Subcutaneous preadipocyte (primary cell): ENCODE data around the gene PEAR1. TPM values are rescaled to one million over a fixed set of nuclear protein-coding genes. Genes with fewer than 3 reads are reported as not detected.

Source experiments
- small RNA-seq: library from RNA; depleted of rRNA; stranded (forward); fragments of <200 nt; gene quantifications from one replicate; pipeline ENCODE3, GENCODE V24; 2012
- total RNA-seq: library from RNA; depleted of rRNA; stranded (reverse); fragments of >200 nt; gene quantifications from 2 replicates; pipeline ENCODE4 v1.2.3, GENCODE V29; 2012

The PEAR1 gene
- total RNA-seq = 1.1 and 5.7 TPM in 2 replicates

GRCh38 chr1:156893048-156893953 lies at the start of gene PEAR1:
Gene PEAR1, plus strand, starts transcription at chr1:156893718. Its CDS starts 10,209 bp downstream, at chr1:156903927.

GRCh38 chr1:156858959-156859522 lies 34.5 kb upstream of the PEAR1 start, which contains the start of gene INSRR:
Gene INSRR, minus strand, starts transcription at chr1:156859117. Its CDS starts 496 bp downstream, at chr1:156858621.

GRCh38 chr1:156860628-156861423 lies 32.7 kb upstream of the PEAR1 start, which contains the start of gene NTRK1:
Gene NTRK1, plus strand, starts transcription at chr1:156860865. Its CDS starts 70 bp downstream, at chr1:156860935.

GRCh38 chr1:156920233-156921052 lies 26.9 kb downstream of the PEAR1 start, which contains the start of gene LRRC71:
Gene LRRC71, plus strand, starts transcription at chr1:156920632. Its CDS starts 172 bp downstream, at chr1:156920804.

Small RNA genes lying within 50 kb of the gene (small RNA-seq; reads per million reads assigned to genes)
- not detected for gene MIR765

Other genes starting within 250 kb of the PEAR1 start
- gene NES, start 216.3 kb upstream of the PEAR1 start, total RNA-seq = 23.9 and 59.2 TPM in 2 replicates
- gene CRABP2, start 188.1 kb upstream of the PEAR1 start, total RNA-seq = 27.2 and 45.6 TPM in 2 replicates
- 8.8 and 9.8 TPM in 2 replicates for gene METTL25B, start 165.2 kb upstream of the PEAR1 start, total RNA-seq
- gene ISG20L2, start 165.0 kb upstream of the PEAR1 start, total RNA-seq = 18.0 and 25.0 TPM in 2 replicates
- 40.3 and 52.2 TPM in 2 replicates for gene MRPL24, start 152.6 kb upstream of the PEAR1 start, total RNA-seq
- 189 and 231 TPM in 2 replicates for gene HDGF, start 142.0 kb upstream of the PEAR1 start, total RNA-seq
- 17.3 and 21.7 TPM in 2 replicates for gene PRCC, start 126.2 kb upstream of the PEAR1 start, total RNA-seq
- gene SH2D2A, start 76.9 kb upstream of the PEAR1 start, total RNA-seq = 0.20 TPM in 1 of 2 replicates, not detected in the other
- not detected in 2 replicates for gene INSRR, start 34.6 kb upstream of the PEAR1 start, total RNA-seq
- 0.20 TPM in 1 of 2 replicates, not detected in the other for gene NTRK1, start 32.9 kb upstream of the PEAR1 start, total RNA-seq
- 0.20 TPM in 1 of 2 replicates, not detected in the other for gene LRRC71, start 26.9 kb downstream of the PEAR1 start, total RNA-seq
- 24.6 and 34.8 TPM in 2 replicates for gene ARHGEF11, start 152.0 kb downstream of the PEAR1 start, total RNA-seq
- not detected in 2 replicates for gene ETV3L, start 206.1 kb downstream of the PEAR1 start, total RNA-seq
- 10.7 and 11.9 TPM in 2 replicates for gene ETV3, start 244.7 kb downstream of the PEAR1 start, total RNA-seq